ENCODE data around the gene XRCC4. TPM values are rescaled to one million over a fixed set of nuclear protein-coding genes. Genes with fewer than 3 reads are reported as not detected.

XRCC4 gene
- total and polyA plus RNA-seq, 2 of the 8 experiments (the other 6 are each of a cell fraction or from before 2014, with no cell fraction given) = 3.0 to 8.3 TPM

- CTCF ChIA-PET (ENCODE audit: partially characterized antibody) = interaction anchor here (1.0 to 2.3 kb wide), 3 partner anchors 8 to 688 kb away, joined by 3 to 7 read pairs (median 3); no protein-coding TSS in a partner anchor
- Histone ChIP-seq H3K14ac (ENCODE audit: insufficient read length) (no peak overlapping the region), H3K4me3 (ENCODE audit: extremely low read depth in 1 of 4, insufficient read depth in 2 of 4, low read depth in 3 of 4, low read length in 4 of 4) (no peak overlapping the region), H2BK15ac (ENCODE audit: low read length) (no peak overlapping the region), H3K9ac (replicated peaks in 1 of 4; ENCODE audit: extremely low read depth in 1 of 4, low read depth in 3 of 4, low read length in 3 of 4) (no peak overlapping the region), H3K23me2 (ENCODE audit: low read depth, low read length) (no peaks in the 10 kb centered on the region), H3K56ac (replicated peaks; ENCODE audit: insufficient read length, low read depth, low read length) (no peak overlapping the region), H3K4me1 (replicated peaks in 1 of 4; ENCODE audit: control insufficient read depth in 3 of 4, insufficient read depth in 4 of 4, low read length in 3 of 4) (peaks cover 0 to 9% (median 2%) of the 10 kb centered on the region in 4 experiments; a peak in 4 of 7 replicates), H3K9me3 (ENCODE audit: insufficient read depth in 2 of 2, low read depth in 1 of 2, low read length in 1 of 2) (no peaks in the 10 kb centered on the region), H3K4me2 (ENCODE audit: insufficient read depth in 1 of 2, low read depth in 2 of 2, low read length in 2 of 2) (no peak overlapping the region), H3K79me2 (ENCODE audit: control insufficient read depth in 1 of 2, insufficient read depth in 2 of 2, low read length in 2 of 2) (no peaks in the 10 kb centered on the region), H4K5ac (ENCODE audit: insufficient read length, low read depth, low read length) (no peak overlapping the region), H4K8ac (ENCODE audit: extremely low read depth, insufficient read depth, low read length) (no peak overlapping the region), H3K23ac (ENCODE audit: insufficient read length) (no peak overlapping the region), H2BK120ac (replicated peaks; ENCODE audit: low read depth, low read length) (no peak overlapping the region), H2AK5ac (ENCODE audit: low read depth, low read length) (no peak overlapping the region), H3K79me1 (ENCODE audit: low read depth, low read length) (no peaks in the 10 kb centered on the region), H2BK5ac (ENCODE audit: low read depth, low read length) (no peak overlapping the region), H3K18ac (ENCODE audit: extremely low read depth, low read length) (no peak overlapping the region), H3K27ac (ENCODE audit: low read depth, low read length) (no peak overlapping the region), H2BK12ac (ENCODE audit: low read depth, low read length) (no peak overlapping the region), H4K91ac (replicated peaks; ENCODE audit: insufficient read length, low read length) (no peak overlapping the region), H3K4ac (replicated peaks; ENCODE audit: insufficient read length, low read depth, low read length) (no peak overlapping the region), H2AFZ (ENCODE audit: low read length) (no peak overlapping the region), H4K20me1 (replicated peaks in 1 of 2; ENCODE audit: control insufficient read depth in 1 of 2, insufficient read depth in 2 of 2, low read length in 2 of 2) (no peaks in the 10 kb centered on the region), H2BK20ac (ENCODE audit: low read length) (no peak overlapping the region), H3K27me3 (replicated peaks in 1 of 4; ENCODE audit: control insufficient read depth in 3 of 4, extremely low read depth in 1 of 4, insufficient read depth in 3 of 4, low read length in 3 of 4) (no peaks in the 10 kb centered on the region), H3K36me3 (ENCODE audit: control insufficient read depth in 2 of 4, insufficient read depth in 4 of 4, low read length in 3 of 4) (no peaks in the 10 kb centered on the region)
- DNase-seq (ENCODE audit: low read depth in 1 of 2, low spot score in 2 of 2) (no peak), FAIRE-seq (no peak)
- no peak for TF ChIP-seq FOSL1 (IDR thresholded peaks at IDR 0.05; ENCODE audit: insufficient read depth, low read depth, low read length)
- no peak for TF ChIP-seq RBBP5 (IDR thresholded peaks at IDR 0.05; ENCODE audit: borderline replicate concordance, low read depth, low read length)
- TF ChIP-seq EP300 (IDR thresholded peaks at IDR 0.05; ENCODE audit: borderline replicate concordance in 1 of 2, low read depth in 2 of 2, low read length in 2 of 2) = no peak
- TF ChIP-seq SIN3A (conservative IDR thresholded peaks at IDR 0.05 in 1 of 2, IDR thresholded peaks at IDR 0.05 in 1 of 2; ENCODE audit: low read depth in 1 of 2, low read length in 2 of 2) = no peak
- no peak for TF ChIP-seq ATF2 (IDR thresholded peaks at IDR 0.05; ENCODE audit: low read length)
- no peak for TF ChIP-seq CREB1 (IDR thresholded peaks at IDR 0.05)
- TF ChIP-seq CHD1 (IDR thresholded peaks at IDR 0.05; ENCODE audit: low read depth, low read length) = no peak
- no peak for TF ChIP-seq HDAC6 (IDR thresholded peaks at IDR 0.05; ENCODE audit: low read depth, low read length)
- 92% methylated on average over 4 of the region's 4 CpGs; no CpG with 5 or more reads in 1 of the 2 experiments for WGBS, 2 experiments (ENCODE audit: extremely low coverage in 1 of 2, insufficient coverage in 1 of 2, insufficient read length in 1 of 2, insufficient replicate concordance in 2 of 2, low coverage in 1 of 2, low lambda C conversion rate in 2 of 2, missing lambda C conversion rate in 1 of 2)
- POLR2A ChIA-PET (ENCODE audit: partially characterized antibody) = interaction anchor here (2.4 kb wide), 1 partner anchor 8 kb away, joined by 21 read pairs; no protein-coding TSS in a partner anchor
Observed at GRCh38 chr5:83034528-83035207, 42.7 kb upstream of the XRCC4 start.
